Endothelial cell of umbilical vein (primary cell): ENCODE data around the gene RORB. TPM values are rescaled to one million over a fixed set of nuclear protein-coding genes. Genes with fewer than 3 reads are reported as not detected.

Experiments used
- BruUV-seq: library from RNA; stranded (reverse); fragments of 400-500 nt; replicated peaks from 2 replicates; lab custom pipeline; 2021; lab: Mats Ljungman, UMichigan
- CTCF ChIA-PET: fragments of 300-600, 350-600 bp; sonication (Branson Sonifier 250); formaldehyde crosslinking; loops from one replicate; lab custom pipeline; 2021; ENCODE audit warnings: antibody characterized with exemption, inconsistent platforms; lab: Charles Lee
- POLR2A ChIA-PET: fragments of 300-600, 350-600 bp; sonication (Branson Sonifier 250); formaldehyde crosslinking; loops from one replicate; lab custom pipeline; 2021; ENCODE audit warnings: antibody characterized with exemption, inconsistent platforms; lab: Charles Lee
- DNase-seq: peaks from one replicate; pipeline ENCODE4 v3.0.0-alpha.2; 2011; ENCODE audit warnings: low read depth, low spot score
- FAIRE-seq: peaks from 2 replicates; lab custom pipeline; 2011; peaks lifted over from hg19 to GRCh38; lab: Jason Lieb, UNC
- H2AFZ ChIP-seq: 2 replicates; pipeline ENCODE4 v1.6.0; 2012; ENCODE audit warnings: low read depth, low read length, control low read depth, inconsistent platforms
- H3K27ac ChIP-seq: 2 replicates; pipeline ENCODE4 v1.5.1; 2011; ENCODE audit warnings: low read depth, mild to moderate bottlenecking, control low read depth, low read length, moderate library complexity; ENCODE audit not compliant: insufficient read depth
- H3K27me3 ChIP-seq, 2 experiments: 2 replicates each; pipeline versions ENCODE4 v1.6.0 to v1.6.1; 2011; ENCODE audit warnings: low read length in 2 of 2, mixed read lengths in 1 of 2; ENCODE audit not compliant: control insufficient read depth in 2 of 2, insufficient read depth in 2 of 2
- H3K36me3 ChIP-seq, 2 experiments: 2 replicates in 1 of 2; 3 replicates in 1 of 2; pipeline ENCODE4 v1.5.1; 2011; ENCODE audit warnings: low read length in 2 of 2, mild to moderate bottlenecking in 1 of 2, moderate library complexity in 1 of 2; ENCODE audit not compliant: control insufficient read depth in 2 of 2, insufficient read depth in 2 of 2; ENCODE audit errors: extremely low read depth in 1 of 2
- H3K4me1 ChIP-seq: 3 replicates; pipeline ENCODE4 v1.5.1; 2011; ENCODE audit warnings: mild to moderate bottlenecking, low read length; ENCODE audit not compliant: control insufficient read depth, insufficient read depth; ENCODE audit errors: extremely low read depth
- H3K4me2 ChIP-seq: 2 replicates; pipeline ENCODE4 v1.6.1; 2011; ENCODE audit warnings: low read length, control low read depth, mixed read lengths; ENCODE audit not compliant: insufficient read depth
- H3K4me3 ChIP-seq, 3 experiments: fragments of 200-600 bp in 1 of 3; sonication (generic), shearing (Covaris generic) in 1 of 3; replicated peaks in 1 of 3; 2 replicates each; pipeline ENCODE4 v1.5.1; 2011 to 2016; ENCODE audit warnings: control low read depth in 3 of 3, low read length in 3 of 3, mild to moderate bottlenecking in 2 of 3, inconsistent platforms in 1 of 3, low read depth in 1 of 3, moderate library complexity in 1 of 3; ENCODE audit not compliant: insufficient read depth in 1 of 3
- H3K79me2 ChIP-seq: 2 replicates; pipeline ENCODE4 v1.6.0; 2012; ENCODE audit warnings: low read length, inconsistent platforms; ENCODE audit not compliant: control insufficient read depth, insufficient read depth
- H3K9ac ChIP-seq: replicated peaks from 2 replicates; pipeline ENCODE3; 2011; ENCODE audit warnings: low read length, control low read depth; ENCODE audit not compliant: insufficient read depth; ENCODE audit errors: extremely low read depth
- H3K9me1 ChIP-seq: replicated peaks from 3 replicates; pipeline ENCODE4 v1.6.0; 2011; ENCODE audit warnings: mild to moderate bottlenecking, low read length; ENCODE audit not compliant: control insufficient read depth, insufficient read depth; ENCODE audit errors: extremely low read depth
- H3K9me3 ChIP-seq: replicated peaks from 2 replicates; pipeline ENCODE4 v1.5.1; 2012; ENCODE audit warnings: low read length, inconsistent platforms; ENCODE audit not compliant: control insufficient read depth, insufficient read depth
- H4K20me1 ChIP-seq: replicated peaks from 2 replicates; pipeline ENCODE3; 2011; ENCODE audit warnings: mild to moderate bottlenecking, low read length; ENCODE audit not compliant: control insufficient read depth, insufficient read depth; ENCODE audit errors: extremely low read depth
- CTCF ChIP-seq, 2 donors: IDR thresholded peaks; 1 replicate in 1 of 2; 2 replicates in 1 of 2; pipeline ENCODE4 v1.5.1; 2011; ENCODE audit warnings: low read length in 2 of 2, mild to moderate bottlenecking in 2 of 2, moderate library complexity in 2 of 2, control low read depth in 1 of 2, inconsistent platforms in 1 of 2, low read depth in 1 of 2; ENCODE audit not compliant: insufficient read depth in 1 of 2; ENCODE audit errors: extremely low read depth in 1 of 2
- EZH2 ChIP-seq: IDR thresholded peaks from 2 replicates; pipeline ENCODE4 v1.6.1; 2012; ENCODE audit warnings: borderline replicate concordance, low read depth, mild to moderate bottlenecking, moderate library complexity, low read length, inconsistent platforms; ENCODE audit not compliant: severe bottlenecking
- FOS ChIP-seq: IDR thresholded peaks from 2 replicates; pipeline ENCODE4 v1.6.1; 2011; ENCODE audit warnings: mild to moderate bottlenecking, low read length, moderate library complexity, borderline replicate concordance; ENCODE audit not compliant: insufficient read depth
- GATA2 ChIP-seq: IDR thresholded peaks from 2 replicates; pipeline ENCODE4 v1.7.0; 2011; ENCODE audit warnings: low read depth, mild to moderate bottlenecking, moderate library complexity, mixed read lengths, low read length; ENCODE audit not compliant: insufficient read length, insufficient read depth
- JUN ChIP-seq: IDR thresholded peaks from 2 replicates; pipeline ENCODE4 v1.6.1; 2011; ENCODE audit warnings: borderline replicate concordance, low read depth; ENCODE audit not compliant: insufficient read length, insufficient read depth
- MAX ChIP-seq: IDR thresholded peaks from 2 replicates; pipeline ENCODE4 v1.6.1; 2011; ENCODE audit not compliant: insufficient read depth, insufficient read length
- MYC ChIP-seq: IDR thresholded peaks from one replicate; pipeline ENCODE4 v1.6.1; 2011; ENCODE audit warnings: mild to moderate bottlenecking, low read depth, low read length
- POLR2A ChIP-seq: IDR thresholded peaks from 2 replicates; pipeline ENCODE4 v1.6.1; 2012; ENCODE audit warnings: low read depth, mild to moderate bottlenecking, control low read depth, low read length
- POLR2AphosphoS5 ChIP-seq: IDR thresholded peaks from 2 replicates; pipeline ENCODE4 v1.6.1; 2012; ENCODE audit warnings: low read depth, mild to moderate bottlenecking, control low read depth, low read length, moderate library complexity; ENCODE audit not compliant: insufficient read depth
- dilution Hi-C: fragments of 300-500 bp; cut with MboI; formaldehyde crosslinking; loops from one replicate; pipeline ENCODE4 v1.15.0; 2019; ENCODE audit warnings: low sequenced_read_pairs; ENCODE audit not compliant: extremely low pct_ligation_motif_present
- intact Hi-C: fragments of 100-400 bp; cut with micrococcal nuclease; formaldehyde crosslinking; loops from one replicate; pipeline ENCODE4 v1.10.0; 2022
- polyA plus RNA-seq, 4 experiments: library from polyadenylated mRNA; depleted of rRNA in 3 of 4; stranded (reverse) in 3 of 4; unstranded in 1 of 4; fragments of >200 nt; gene quantifications; 2 replicates each; pipeline versions ENCODE4 v1.2.1 to v1.2.3, GENCODE V29; 2011 to 2012; ENCODE audit warnings: missing spikeins in 1 of 4
- total RNA-seq: library from RNA; stranded (reverse); gene quantifications from 2 replicates; pipeline ENCODE4 v1.2.3, GENCODE V29; 2021

RORB gene
- total and polyA plus RNA-seq, 2 donors (not counting 3 experiments of a cell fraction or from before 2014, with no cell fraction given), result not detected

- no peaks in the 10 kb centered on the region for H3K27me3 ChIP-seq
- no peak overlapping the region for H2AFZ ChIP-seq
- FAIRE-seq, result no peak
- BruUV-seq, result no TSS peak
- H3K4me1 ChIP-seq, result no peaks in the 10 kb centered on the region
- intact Hi-C loops (no loop called here), dilution Hi-C loops (no loop called here)
- H3K4me3 ChIP-seq, result no peak overlapping the region
- H3K79me2 ChIP-seq, result no peaks in the 10 kb centered on the region
- no peaks in the 10 kb centered on the region for H3K36me3 ChIP-seq
- no peak for DNase-seq
- no peak for TF ChIP-seq FOS
- TF ChIP-seq JUN, result no peak
- TF ChIP-seq MAX, result no peak
- TF ChIP-seq EZH2, result no peak
- no peak for TF ChIP-seq POLR2A
- no peak for TF ChIP-seq CTCF (IDR thresholded peaks at IDR 0.05; ENCODE audit: extremely low read depth in 1 of 2, insufficient read depth in 1 of 2, low read depth in 1 of 2, low read length in 2 of 2)
- no peak for TF ChIP-seq GATA2
- no peak for TF ChIP-seq MYC
- TF ChIP-seq POLR2AphosphoS5, result no peak
- H3K4me2 ChIP-seq, result no peak overlapping the region
- POLR2A ChIA-PET, result no interaction called here
- CTCF ChIA-PET, result no interaction called here
- no peaks in the 10 kb centered on the region for H3K9me3 ChIP-seq
- H4K20me1 ChIP-seq, result no peaks in the 10 kb centered on the region
- no peaks in the 10 kb centered on the region for H3K9me1 ChIP-seq
- H3K27ac ChIP-seq, result no peak overlapping the region
- no peak overlapping the region for H3K9ac ChIP-seq
Measured at GRCh38 chr9:74554751-74555419, 57.8 kb downstream of the RORB start.
